ENCODE data around the gene PIN1. TPM values are rescaled to one million over a fixed set of nuclear protein-coding genes. Genes with fewer than 3 reads are reported as not detected.

Gene PIN1
- total and polyA plus RNA-seq, 2 of the 13 experiments (the other 11 are each of a cell fraction or from before 2014, with no cell fraction given) = 31.9 to 72.0 TPM

GRCh38 chr19:9834726-9835506 lies at the start of gene PIN1 (continued):
- TF ChIP-seq PRDM10 (CRISPR knock-in tag; IDR thresholded peaks at IDR 0.05; ENCODE audit: low read depth) (no peak), RBM39 (IDR thresholded peaks at IDR 0.05; ENCODE audit: low read depth, low read length, poor library complexity, severe bottlenecking) (peak; percentile 82), ZNF280D (CRISPR knock-in tag; IDR thresholded peaks at IDR 0.05) (no peak), RFX1 (IDR thresholded peaks at IDR 0.05) (peak; percentile 99), FLYWCH1 (CRISPR knock-in tag; IDR thresholded peaks at IDR 0.05) (no peak), REL (CRISPR knock-in tag; conservative IDR thresholded peaks at IDR 0.05) (no peak), PPARG (CRISPR knock-in tag; conservative IDR thresholded peaks at IDR 0.05) (no peak), RFX3 (CRISPR knock-in tag; IDR thresholded peaks at IDR 0.05) (peak; percentile 98), ZNF136 (CRISPR knock-in tag; IDR thresholded peaks at IDR 0.05; ENCODE audit: low read depth) (no peak), HBP1 (CRISPR knock-in tag; IDR thresholded peaks at IDR 0.05; ENCODE audit: low read depth) (0 out of 2 replicates have a peak, but pooled peaks have one; percentile 25), ZNF883 (CRISPR knock-in tag; IDR thresholded peaks at IDR 0.05; ENCODE audit: not compliant biosample characterization) (peak; percentile 86), ZNF724P (CRISPR knock-in tag; IDR thresholded peaks at IDR 0.05; ENCODE audit: borderline replicate concordance) (no peak), JUN (CRISPR knock-in tag; IDR thresholded peaks at IDR 0.05) (no peak), ZNF430 (CRISPR knock-in tag; IDR thresholded peaks at IDR 0.05) (no peak), MXD3 (CRISPR knock-in tag; IDR thresholded peaks at IDR 0.05) (peak; percentile 52; the same call in 1 of the 2 replicates), MYPOP (CRISPR knock-in tag; IDR thresholded peaks at IDR 0.05) (peak; percentile 87; the same call in 1 of the 2 replicates), NAIF1 (CRISPR knock-in tag; IDR thresholded peaks at IDR 0.05; ENCODE audit: borderline replicate concordance) (no peak), SMAD9 (CRISPR knock-in tag; IDR thresholded peaks at IDR 0.05) (no peak)
